Parathyroid adenoma (tissue), 2 donors: ENCODE data around the gene MIGA1.
"Not testable (repeated sequence)": the region's sequence is repeated elsewhere in the genome, so short reads cannot be mapped to it uniquely, and the experiment has no call there.

Experiments used
- H2AFZ ChIP-seq: fragments of 300-600 bp; sonication (generic); one replicate; pipeline ENCODE4 v1.7.0; 2017; ENCODE audit warnings: antibody characterized with exemption, mild to moderate bottlenecking
- H3K27ac ChIP-seq: fragments of 300-600 bp; sonication (generic); one replicate; pipeline ENCODE4 v1.7.0; 2017
- H3K27me3 ChIP-seq: fragments of 300-600 bp; sonication (generic); one replicate; pipeline ENCODE4 v1.7.0; 2017; ENCODE audit warnings: low read length; ENCODE audit not compliant: control insufficient read depth, insufficient read depth
- H3K36me3 ChIP-seq: fragments of 300-600 bp; sonication (generic); one replicate; pipeline ENCODE4 v1.7.0; 2017; ENCODE audit warnings: low read length; ENCODE audit not compliant: control insufficient read depth, insufficient read depth
- H3K4me1 ChIP-seq: fragments of 300-600 bp; sonication (generic); one replicate; pipeline ENCODE4 v1.7.0; 2017; ENCODE audit warnings: control low read depth
- H3K4me2 ChIP-seq: fragments of 300-600 bp; sonication (generic); one replicate; pipeline ENCODE4 v1.7.0; 2017; ENCODE audit warnings: low read length
- H3K4me3 ChIP-seq: fragments of 300-600 bp; sonication (generic); one replicate; pipeline ENCODE4 v1.7.0; 2017; ENCODE audit warnings: low read depth, low read length
- H3K79me2 ChIP-seq: fragments of 300-600 bp; sonication (generic); one replicate; pipeline ENCODE4 v1.7.0; 2017; ENCODE audit warnings: control low read depth
- H3K9ac ChIP-seq: fragments of 300-600 bp; sonication (generic); one replicate; pipeline ENCODE4 v1.7.0; 2017; ENCODE audit warnings: mild to moderate bottlenecking
- H3K9me3 ChIP-seq: fragments of 300-600 bp; sonication (generic); one replicate; pipeline ENCODE4 v1.7.0; 2017; ENCODE audit warnings: low read length; ENCODE audit not compliant: control insufficient read depth
- TF ChIP-seq, protein P1 (sequence below): fragments of 300-600 bp; sonication (generic); IDR thresholded peaks from one replicate; pipeline ENCODE4 v1.7.0; 2017; ENCODE audit warnings: antibody characterized with exemption, mild to moderate bottlenecking
- donor health status: primary hyperparathyroidism.

The MIGA1 gene

DNA sequence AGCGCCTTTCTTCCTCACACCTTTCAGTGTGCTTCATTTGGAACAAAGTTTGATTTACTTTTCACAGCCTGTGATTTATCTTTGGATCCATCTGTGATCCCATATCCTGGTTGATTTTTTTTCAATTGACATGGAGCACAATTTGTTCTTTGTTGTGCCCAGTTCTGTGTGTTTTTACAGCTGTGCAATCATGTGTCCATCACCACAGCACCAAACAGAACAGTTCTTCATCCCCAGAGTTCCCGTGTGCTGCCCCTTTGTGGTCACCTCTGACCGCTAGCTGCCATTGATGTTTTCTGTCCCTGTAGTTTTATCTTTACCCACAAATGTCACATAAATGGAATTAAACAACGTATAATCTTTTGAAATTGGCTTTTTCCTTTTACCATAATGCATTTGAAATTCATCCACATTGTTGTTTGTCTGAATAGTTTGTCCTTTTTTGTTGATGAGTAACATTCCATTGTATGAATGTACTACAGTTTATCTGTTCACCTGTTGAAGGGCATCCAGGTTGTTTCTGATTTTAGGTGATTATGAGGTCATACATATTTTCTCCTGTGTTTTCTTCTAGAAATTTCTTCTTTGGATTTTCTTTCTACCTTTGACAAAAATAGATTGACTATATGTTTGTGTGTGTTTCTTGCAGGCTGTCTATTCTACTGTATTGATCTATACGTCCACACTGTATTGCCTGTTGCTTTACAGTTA, 17.4 kb downstream of the MIGA1 start:
- Histone ChIP-seq H3K4me2 (no peak overlapping the region), H3K27ac (no peak overlapping the region), H2AFZ (no peak overlapping the region), H3K9me3 (no peaks in the 10 kb centered on the region), H3K27me3 (no peaks in the 10 kb centered on the region), H3K4me3 (no peak overlapping the region), H3K4me1 (no peaks in the 10 kb centered on the region), H3K36me3 (no peaks in the 10 kb centered on the region), H3K79me2 (no peaks in the 10 kb centered on the region), H3K9ac (no peak overlapping the region)
- TF ChIP-seq, protein P1, sequence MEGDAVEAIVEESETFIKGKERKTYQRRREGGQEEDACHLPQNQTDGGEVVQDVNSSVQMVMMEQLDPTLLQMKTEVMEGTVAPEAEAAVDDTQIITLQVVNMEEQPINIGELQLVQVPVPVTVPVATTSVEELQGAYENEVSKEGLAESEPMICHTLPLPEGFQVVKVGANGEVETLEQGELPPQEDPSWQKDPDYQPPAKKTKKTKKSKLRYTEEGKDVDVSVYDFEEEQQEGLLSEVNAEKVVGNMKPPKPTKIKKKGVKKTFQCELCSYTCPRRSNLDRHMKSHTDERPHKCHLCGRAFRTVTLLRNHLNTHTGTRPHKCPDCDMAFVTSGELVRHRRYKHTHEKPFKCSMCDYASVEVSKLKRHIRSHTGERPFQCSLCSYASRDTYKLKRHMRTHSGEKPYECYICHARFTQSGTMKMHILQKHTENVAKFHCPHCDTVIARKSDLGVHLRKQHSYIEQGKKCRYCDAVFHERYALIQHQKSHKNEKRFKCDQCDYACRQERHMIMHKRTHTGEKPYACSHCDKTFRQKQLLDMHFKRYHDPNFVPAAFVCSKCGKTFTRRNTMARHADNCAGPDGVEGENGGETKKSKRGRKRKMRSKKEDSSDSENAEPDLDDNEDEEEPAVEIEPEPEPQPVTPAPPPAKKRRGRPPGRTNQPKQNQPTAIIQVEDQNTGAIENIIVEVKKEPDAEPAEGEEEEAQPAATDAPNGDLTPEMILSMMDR, result no peak

DNA sequence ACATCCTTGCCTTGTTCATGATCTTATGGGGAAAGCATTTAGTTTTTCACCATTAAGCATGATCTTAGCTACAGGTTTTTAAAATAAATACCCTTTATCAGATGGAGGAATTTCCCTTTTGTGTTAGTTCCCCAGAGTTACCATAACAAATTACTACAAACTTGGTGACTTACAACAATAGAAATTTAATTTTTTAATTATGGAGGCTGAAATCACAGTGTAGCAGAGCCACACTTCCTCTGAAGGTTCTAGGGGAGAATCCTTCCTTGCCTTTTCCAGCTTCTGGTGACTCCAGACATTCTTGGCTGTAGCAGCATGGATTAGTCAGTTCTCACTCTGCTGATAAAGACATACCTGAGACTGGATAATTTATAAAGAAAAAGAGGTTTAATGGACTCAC, 18.5 kb downstream of the MIGA1 start:
- H3K4me1 ChIP-seq, result no peaks in the 10 kb centered on the region
- H3K9me3 ChIP-seq, result no peaks in the 10 kb centered on the region
- no peak overlapping the region for H3K4me2 ChIP-seq
- TF ChIP-seq, protein P1, result no peak
- H3K79me2 ChIP-seq, result no peaks in the 10 kb centered on the region
- H3K4me3 ChIP-seq, result no peak overlapping the region
- H3K27me3 ChIP-seq, result no peaks in the 10 kb centered on the region
- H3K27ac ChIP-seq, result no peak overlapping the region
- no peaks in the 10 kb centered on the region for H3K36me3 ChIP-seq
- H3K9ac ChIP-seq, result no peak overlapping the region
- H2AFZ ChIP-seq, result no peak overlapping the region

- no peak overlapping the region for H2AFZ ChIP-seq
- no peaks in the 10 kb centered on the region for H3K4me1 ChIP-seq
- no peak overlapping the region for H3K27ac ChIP-seq
- H3K9ac ChIP-seq, result no peak overlapping the region
- no peaks in the 10 kb centered on the region for H3K27me3 ChIP-seq
- no peak overlapping the region for H3K4me3 ChIP-seq
- H3K4me2 ChIP-seq, result no peak overlapping the region
- TF ChIP-seq, protein P1, result no peak
- no peaks in the 10 kb centered on the region for H3K79me2 ChIP-seq
- H3K36me3 ChIP-seq, result no peaks in the 10 kb centered on the region
- H3K9me3 ChIP-seq, result no peaks in the 10 kb centered on the region
Observed at GRCh38 chr1:77802026-77802425, 22.6 kb downstream of the MIGA1 start.

- no peaks in the 10 kb centered on the region for H3K36me3 ChIP-seq
- TF ChIP-seq, protein P1, result no peak
- H2AFZ ChIP-seq, result no peak overlapping the region
- no peak overlapping the region for H3K4me2 ChIP-seq
- no peak overlapping the region for H3K27ac ChIP-seq
- no peaks in the 10 kb centered on the region for H3K79me2 ChIP-seq
- no peak overlapping the region for H3K9ac ChIP-seq
- no peaks in the 10 kb centered on the region for H3K27me3 ChIP-seq
- H3K4me1 ChIP-seq, result no peaks in the 10 kb centered on the region
- H3K9me3 ChIP-seq, result no peaks in the 10 kb centered on the region
- no peak overlapping the region for H3K4me3 ChIP-seq
Observed at GRCh38 chr1:77803371-77803770, 23.9 kb downstream of the MIGA1 start.

DNA sequence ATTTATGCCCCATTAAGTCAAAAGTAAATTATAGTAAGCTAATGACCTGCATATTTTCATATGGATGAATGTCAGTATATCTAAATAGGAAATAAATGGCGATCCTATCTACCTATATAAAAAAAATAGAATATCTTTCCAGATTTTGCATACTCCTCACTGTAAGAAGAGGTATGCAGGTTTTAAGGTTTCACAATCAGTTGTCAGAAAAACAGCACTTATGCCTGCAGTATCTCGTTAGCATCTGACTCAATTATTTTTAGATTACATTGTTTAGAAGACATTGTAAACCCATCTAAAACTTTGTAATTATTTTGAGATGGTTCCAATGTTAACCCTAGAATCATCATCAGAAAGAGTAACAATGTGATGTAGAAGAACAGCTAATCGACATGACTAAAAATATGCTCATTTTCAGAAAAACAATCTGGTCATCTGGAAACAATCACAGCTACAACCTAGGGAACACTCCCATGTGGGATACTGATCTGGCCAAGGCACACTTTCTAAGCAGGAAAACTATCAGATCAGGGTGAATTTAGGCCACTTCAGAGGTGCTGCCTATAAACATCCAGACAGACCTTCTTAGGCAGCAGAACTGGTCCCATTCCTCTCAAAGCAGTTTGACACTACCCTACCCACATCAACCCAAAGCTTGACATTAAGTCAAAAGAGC, 30.5 kb downstream of the MIGA1 start:
- H3K4me1 ChIP-seq, H3K79me2 ChIP-seq, H3K9ac ChIP-seq, H3K4me3 ChIP-seq, H3K4me2 ChIP-seq, H3K27me3 ChIP-seq, H3K36me3 ChIP-seq, H3K9me3 ChIP-seq, H3K27ac ChIP-seq, H2AFZ ChIP-seq: not testable (repeated sequence)

DNA sequence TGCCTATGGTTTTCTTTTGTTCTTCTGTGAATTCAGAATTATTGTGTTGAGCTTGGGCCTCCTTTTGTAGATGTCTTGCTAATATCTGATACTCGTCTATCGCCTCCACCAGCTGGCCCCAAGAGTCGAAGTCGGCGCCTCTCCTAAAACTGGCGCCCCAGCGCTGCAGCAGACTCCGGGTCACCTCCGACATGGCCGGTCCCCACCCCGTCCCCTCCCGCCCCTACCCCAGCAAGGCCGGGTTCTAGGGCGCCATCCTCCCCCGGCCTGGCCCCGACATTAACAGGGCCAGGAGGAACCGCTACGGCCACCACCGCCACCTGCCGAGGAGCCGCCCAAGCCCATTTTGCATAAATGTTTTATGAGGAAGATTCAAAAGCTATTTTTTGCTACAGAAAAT, 32.1 kb downstream of the MIGA1 start:
- H3K4me2 ChIP-seq, H2AFZ ChIP-seq, H3K79me2 ChIP-seq, H3K4me1 ChIP-seq, H3K36me3 ChIP-seq, H3K4me3 ChIP-seq, H3K9ac ChIP-seq, H3K27ac ChIP-seq, H3K9me3 ChIP-seq, H3K27me3 ChIP-seq: not testable (repeated sequence)
